GM18873 (cell line): Measurements from ENCODE around the gene RAPH1.

Experiments
- ATAC-seq: cut with Tn5 transposase; IDR thresholded peaks from one replicate; pipeline ENCODE4 v1.9.1; 2021; ENCODE audit warnings: mild to moderate bottlenecking, moderate library complexity, moderate number of reproducible peaks; ENCODE audit not compliant: unreplicated experiment, low FRiP score

Gene RAPH1

GRCh38 chr2:203500297-203500696, 34.8 kb downstream of the RAPH1 start:
- ATAC-seq, result no peak

- ATAC-seq, result no peak
Observed at GRCh38 chr2:203498161-203498560, 36.9 kb downstream of the RAPH1 start.

- no peak for ATAC-seq
Observed at GRCh38 chr2:203492965-203493364, 42.1 kb downstream of the RAPH1 start.

GRCh38 chr2:203490391-203490790, 44.7 kb downstream of the RAPH1 start:
- no peak for ATAC-seq

GRCh38 chr2:203489531-203489930, 45.6 kb downstream of the RAPH1 start:
- no peak for ATAC-seq

- no peak for ATAC-seq
Observed at GRCh38 chr2:203484266-203485112, 50.6 kb downstream of the RAPH1 start.

- no peak for ATAC-seq
Observed at GRCh38 chr2:203480623-203481022, 54.5 kb downstream of the RAPH1 start.

GRCh38 chr2:203476881-203477280, 58.2 kb downstream of the RAPH1 start:
- ATAC-seq, result no peak

GRCh38 chr2:203471323-203471722, 63.8 kb downstream of the RAPH1 start:
- ATAC-seq, result no peak

- ATAC-seq, result no peak
Observed at GRCh38 chr2:203470371-203470770, 64.7 kb downstream of the RAPH1 start.

- no peak for ATAC-seq
Observed at GRCh38 chr2:203469546-203469945, 65.6 kb downstream of the RAPH1 start.

GRCh38 chr2:203463266-203463678, 71.8 kb downstream of the RAPH1 start:
- no peak for ATAC-seq

GRCh38 chr2:203462308-203462707, 72.8 kb downstream of the RAPH1 start:
- ATAC-seq, result no peak

GRCh38 chr2:203461746-203462145, 73.4 kb downstream of the RAPH1 start:
- ATAC-seq, result no peak

GRCh38 chr2:203455209-203455608, 79.9 kb downstream of the RAPH1 start:
- no peak for ATAC-seq

GRCh38 chr2:203453858-203454451, 81.1 kb downstream of the RAPH1 start:
- ATAC-seq, result peak; percentile 55

GRCh38 chr2:203451689-203452088, 83.4 kb downstream of the RAPH1 start:
- no peak for ATAC-seq

- ATAC-seq, result no peak
Observed at GRCh38 chr2:203451011-203451410, 84.1 kb downstream of the RAPH1 start.

GRCh38 chr2:203450561-203450960, 84.5 kb downstream of the RAPH1 start:
- ATAC-seq, result no peak

- no peak for ATAC-seq
Observed at GRCh38 chr2:203446780-203447179, 88.3 kb downstream of the RAPH1 start.

GRCh38 chr2:203446071-203446481, 89.0 kb downstream of the RAPH1 start:
- no peak for ATAC-seq

- no peak for ATAC-seq
Observed at GRCh38 chr2:203444738-203445137, 90.4 kb downstream of the RAPH1 start.
